Breast epithelium (tissue), 4 donors: ENCODE results near the gene TBC1D1. TPM values are rescaled to one million over a fixed set of nuclear protein-coding genes. Genes with fewer than 3 reads are reported as not detected.
A peak's percentile ranks its signal among the peaks of the same experiment; 100 is the strongest.

Source experiments
- DNase-seq, 2 donors: peaks; one replicate each; pipeline ENCODE4 v3.0.0-alpha.2; 2019; ENCODE audit warnings: low spot score in 2 of 2
- H3K27ac ChIP-seq, 2 donors: fragments of 200-600 bp; sonication (generic) in 1 of 2; one replicate each; pipeline ENCODE4 v1.5.1; 2016 to 2019; ENCODE audit warnings: mild to moderate bottlenecking in 1 of 2
- H3K27me3 ChIP-seq, 2 donors: fragments of 200-600 bp; sonication (generic) in 1 of 2; one replicate each; pipeline versions ENCODE4 v1.5.1 to v1.6.0; 2017 to 2019; ENCODE audit warnings: control low read depth in 1 of 2, mild to moderate bottlenecking in 1 of 2
- H3K36me3 ChIP-seq: fragments of 200-600 bp; one replicate; pipeline ENCODE4 v1.5.1; 2019
- H3K4me1 ChIP-seq, 2 donors: fragments of 200-600 bp; sonication (generic); one replicate each; pipeline ENCODE4 v1.5.1; 2016 to 2019; ENCODE audit warnings: control low read depth in 1 of 2
- H3K4me3 ChIP-seq, 3 donors: fragments of 200-600 bp; sonication (generic); 1 replicate in 2 of 3; 2 replicates in 1 of 3; pipeline ENCODE4 v1.5.1; 2016 to 2019; ENCODE audit warnings: mild to moderate bottlenecking in 3 of 3, moderate library complexity in 2 of 3
- H3K9me3 ChIP-seq, 2 donors: fragments of 200-600 bp; sonication (generic) in 1 of 2; one replicate each; pipeline ENCODE4 v1.5.1; 2016 to 2019; ENCODE audit warnings: control low read depth in 1 of 2
- CTCF ChIP-seq, 3 donors: fragments of 450-650 bp; IDR thresholded peaks; one replicate each; pipeline ENCODE4 v1.5.1; 2016 to 2017; ENCODE audit warnings: antibody characterized with exemption in 3 of 3, mild to moderate bottlenecking in 3 of 3, moderate library complexity in 3 of 3
- POLR2A ChIP-seq: fragments of 450-650 bp; IDR thresholded peaks from one replicate; pipeline ENCODE4 v1.6.1; 2016; ENCODE audit warnings: antibody characterized with exemption, mild to moderate bottlenecking, moderate library complexity
- POLR2AphosphoS5 ChIP-seq, 3 donors: sonication (generic); formaldehyde crosslinking; IDR thresholded peaks; one replicate each; pipeline ENCODE4 v1.6.1; 2017; ENCODE audit warnings: antibody characterized with exemption in 3 of 3
- intact Hi-C: fragments of 100-400 bp; cut with DNase I; formaldehyde crosslinking; loops from one replicate; pipeline ENCODE4 v1.15.1; 2023; ENCODE audit warnings: low total_unique reads
- total RNA-seq, 3 donors: library from RNA; depleted of rRNA; stranded (reverse); fragments of >200 nt; gene quantifications; one replicate each; pipeline ENCODE4 v1.1.0, GENCODE V29; 2016

TBC1D1 gene
- total RNA-seq, 3 donors from 2014 or later, result 55.2 to 80.9 (median 63.9) TPM

- intact Hi-C loops, result loop anchor here (5.0 kb wide), 1 partner anchor 99 kb away; no protein-coding TSS in a partner anchor
- no peaks in the 10 kb centered on the region for H3K36me3 ChIP-seq
- peak overlapping the region; percentile 84 to 93 for H3K27ac ChIP-seq
- peak overlapping the region; percentile 73 to 88 (median 79) for H3K4me3 ChIP-seq
- TF ChIP-seq POLR2A (no peak), CTCF (IDR thresholded peaks at IDR 0.05) (no peak), POLR2AphosphoS5 (IDR thresholded peaks at IDR 0.05) (no peak)
- H3K4me1 ChIP-seq, result no peaks in the 10 kb centered on the region
- no peak for DNase-seq
- H3K27me3 ChIP-seq, result no peaks in the 10 kb centered on the region
- no peaks in the 10 kb centered on the region for H3K9me3 ChIP-seq
Observed at GRCh38 chr4:37976507-37976906, 85.6 kb downstream of the TBC1D1 start.

GRCh38 chr4:37976991-37977470 lies 86.1 kb downstream of the TBC1D1 start:
- Histone ChIP-seq H3K4me3 (peak overlapping the region; percentile 73 to 88 (median 79)), H3K27ac (peak overlapping the region; percentile 84 to 93), H3K9me3 (no peaks in the 10 kb centered on the region), H3K36me3 (no peaks in the 10 kb centered on the region), H3K27me3 (no peaks in the 10 kb centered on the region), H3K4me1 (no peaks in the 10 kb centered on the region)
- TF ChIP-seq POLR2AphosphoS5 (IDR thresholded peaks at IDR 0.05) (peak in 1 of 3 donors; percentile 47), CTCF (IDR thresholded peaks at IDR 0.05) (no peak), POLR2A (no peak)
- intact Hi-C loops, result loop anchor here (5.0 kb wide), 1 partner anchor 100 kb away; no protein-coding TSS in a partner anchor
- DNase-seq, result peak; percentile 54 to 56

GRCh38 chr4:37977471-37978247 lies 86.8 kb downstream of the TBC1D1 start:
- Histone ChIP-seq H3K4me3 (peak overlapping the region; percentile 73 to 88 (median 79)), H3K27ac (peak overlapping the region; percentile 84 to 93), H3K4me1 (no peaks in the 10 kb centered on the region), H3K9me3 (no peaks in the 10 kb centered on the region), H3K27me3 (no peaks in the 10 kb centered on the region), H3K36me3 (no peaks in the 10 kb centered on the region)
- intact Hi-C loops, result loop anchor here (5.0 kb wide), 1 partner anchor 100 kb away; no protein-coding TSS in a partner anchor
- DNase-seq, result peak; percentile 51 to 59
- TF ChIP-seq POLR2AphosphoS5 (IDR thresholded peaks at IDR 0.05), result peak in 2 of 3 donors; percentile 8 to 42
- TF ChIP-seq POLR2A, result no peak
- TF ChIP-seq CTCF (IDR thresholded peaks at IDR 0.05), result peak in 2 of 3 donors; percentile 40 to 57

- no peak for DNase-seq
- intact Hi-C loops, result loop anchor here (5.0 kb wide), 1 partner anchor 101 kb away; no protein-coding TSS in a partner anchor
- Histone ChIP-seq H3K27ac (peak overlapping the region; percentile 84 to 93), H3K36me3 (no peaks in the 10 kb centered on the region), H3K4me3 (peak overlapping the region; percentile 73 to 88 (median 79)), H3K9me3 (no peaks in the 10 kb centered on the region), H3K4me1 (no peaks in the 10 kb centered on the region), H3K27me3 (no peaks in the 10 kb centered on the region)
- TF ChIP-seq POLR2A, result no peak
- TF ChIP-seq CTCF (IDR thresholded peaks at IDR 0.05), result no peak
- TF ChIP-seq POLR2AphosphoS5 (IDR thresholded peaks at IDR 0.05), result no peak
Observed at GRCh38 chr4:37978248-37978924, 87.5 kb downstream of the TBC1D1 start.
